B cell (primary cell): Measurements from ENCODE around the gene MYOF. TPM values are rescaled to one million over a fixed set of nuclear protein-coding genes. Genes with fewer than 3 reads are reported as not detected.

ENCODE experiments used
- ATAC-seq: fragments of 200-7000 bp; cut with Tn5 transposase; one replicate; pipeline ENCODE4 v1.10.0; 2021; ENCODE audit warnings: low read depth, mild to moderate bottlenecking, moderate number of reproducible peaks, moderate library complexity
- CTCF ChIA-PET: fragments of 350-600 bp; sonication (Branson Sonifier 250); formaldehyde crosslinking; loops from one replicate; lab custom pipeline; 2021; ENCODE audit warnings: antibody characterized with exemption, inconsistent platforms; lab: Charles Lee
- POLR2A ChIA-PET: fragments of 350-600 bp; sonication (Branson Sonifier 250); formaldehyde crosslinking; loops from one replicate; lab custom pipeline; 2021; ENCODE audit warnings: antibody characterized with exemption; lab: Charles Lee
- DNase-seq: peaks from one replicate; pipeline ENCODE4 v3.0.0; 2013
- H2AFZ ChIP-seq: 2 replicates; pipeline ENCODE4 v1.6.1; 2012; ENCODE audit warnings: mild to moderate bottlenecking, low read depth, low read length; ENCODE audit not compliant: insufficient read depth, poor library complexity, severe bottlenecking
- H3K27ac ChIP-seq, 2 donors: 1 replicate in 1 of 2; 2 replicates in 1 of 2; pipeline ENCODE4 v1.5.1; 2012 to 2013; ENCODE audit warnings: low read length in 2 of 2, mild to moderate bottlenecking in 2 of 2, moderate library complexity in 1 of 2
- H3K27me3 ChIP-seq, 4 experiments: fragments of 200-600 bp in 1 of 4; sonication (generic) in 1 of 4; replicated peaks in 1 of 4; 1 replicate in 2 of 4; 2 replicates in 2 of 4; pipeline versions ENCODE4 v1.6.1 to v1.7.0; 2013 to 2016; ENCODE audit warnings: low read length in 3 of 4, mild to moderate bottlenecking in 2 of 4, mixed read lengths in 1 of 4, moderate library complexity in 1 of 4; ENCODE audit not compliant: insufficient read depth in 4 of 4, control insufficient read depth in 3 of 4; ENCODE audit errors: control extremely low read depth in 1 of 4
- H3K36me3 ChIP-seq, 2 experiments: replicated peaks in 1 of 2; 1 replicate in 1 of 2; 2 replicates in 1 of 2; pipeline versions ENCODE4 v1.6.1 to v1.7.1; 2013; ENCODE audit warnings: low read length in 1 of 2; ENCODE audit not compliant: insufficient read depth in 2 of 2, control insufficient read depth in 1 of 2; ENCODE audit errors: control extremely low read depth in 1 of 2, extremely low read depth in 1 of 2
- H3K4me1 ChIP-seq, 2 donors: fragments of 200-600 bp in 1 of 2; sonication (generic) in 1 of 2; 1 replicate in 1 of 2; 2 replicates in 1 of 2; pipeline versions ENCODE4 v1.5.1 to v1.6.1; 2013 to 2017; ENCODE audit warnings: low read length in 2 of 2; ENCODE audit not compliant: control insufficient read depth in 2 of 2, insufficient read depth in 2 of 2
- H3K4me2 ChIP-seq: replicated peaks from 2 replicates; pipeline ENCODE3; 2012; ENCODE audit warnings: mild to moderate bottlenecking, low read depth, low read length; ENCODE audit not compliant: poor library complexity, severe bottlenecking
- H3K4me3 ChIP-seq, 5 experiments: fragments of 200-600 bp in 1 of 5; sonication (generic) in 1 of 5; 1 replicate in 3 of 5; 2 replicates in 2 of 5; pipeline versions ENCODE4 v1.5.1 to v1.7.0; 2011 to 2016; ENCODE audit warnings: low read length in 4 of 5, mild to moderate bottlenecking in 4 of 5, low read depth in 2 of 5, control low read depth in 1 of 5, moderate library complexity in 1 of 5; ENCODE audit not compliant: insufficient read depth in 1 of 5; ENCODE audit errors: control extremely low read depth in 1 of 5, extremely low read depth in 1 of 5
- H3K79me2 ChIP-seq: fragments of 200-600 bp; sonication (generic); one replicate; pipeline ENCODE4 v1.6.0; 2016; ENCODE audit warnings: low read length; ENCODE audit not compliant: control insufficient read depth, insufficient read depth
- H3K9ac ChIP-seq: fragments of 200-600 bp; sonication (generic); 2 replicates; pipeline ENCODE4 v1.6.1; 2017; ENCODE audit warnings: mild to moderate bottlenecking, low read length, moderate library complexity
- H3K9me3 ChIP-seq, 3 donors: one replicate each; pipeline versions ENCODE4 v1.6.1 to v1.7.1; 2013; ENCODE audit warnings: low read length in 2 of 3; ENCODE audit not compliant: control insufficient read depth in 2 of 3, insufficient read depth in 1 of 3; ENCODE audit errors: control extremely low read depth in 1 of 3
- H4K20me1 ChIP-seq: 2 replicates; pipeline ENCODE4 v1.6.0; 2012; ENCODE audit warnings: mild to moderate bottlenecking, low read length; ENCODE audit not compliant: insufficient read depth, control insufficient read depth, poor library complexity, severe bottlenecking
- H3K27ac Mint-ChIP-seq: one replicate; pipeline ENCODE4 v1.8.0; 2021; ENCODE audit warnings: mixed read lengths
- H3K27me3 Mint-ChIP-seq: one replicate; pipeline ENCODE4 v1.8.0; 2021; ENCODE audit warnings: mixed read lengths
- H3K4me1 Mint-ChIP-seq: one replicate; pipeline ENCODE4 v1.8.0; 2021; ENCODE audit warnings: mixed read lengths
- H3K4me3 Mint-ChIP-seq: one replicate; pipeline ENCODE4 v1.8.0; 2021; ENCODE audit warnings: mixed read lengths
- H3K9me3 Mint-ChIP-seq: one replicate; pipeline ENCODE4 v1.8.0; 2022; ENCODE audit warnings: mixed read lengths; ENCODE audit not compliant: insufficient read depth
- EZH2 ChIP-seq: IDR thresholded peaks from 2 replicates; pipeline ENCODE4 v1.6.1; 2012; ENCODE audit warnings: borderline replicate concordance, low read depth, mild to moderate bottlenecking, moderate library complexity, low read length; ENCODE audit not compliant: insufficient read depth, poor library complexity, severe bottlenecking
- WGBS: methylation state at CpG from one replicate; pipeline ENCODE4 v1.1.5; 2013; ENCODE audit warnings: missing lambda C conversion rate; ENCODE audit not compliant: insufficient coverage; 5-methylcytosine and 5-hydroxymethylcytosine counted together
- intact Hi-C: fragments of 100-400 bp; cut with micrococcal nuclease; formaldehyde crosslinking; loops from one replicate; pipeline ENCODE4 v1.10.0; 2022
- polyA plus RNA-seq: library from polyadenylated mRNA; depleted of rRNA; stranded (reverse); fragments of >200 nt; gene quantifications from 2 replicates; pipeline ENCODE4 v1.2.3, GENCODE V29; 2012
- total RNA-seq, 2 donors: library from RNA; stranded (reverse); fragments of 120-200 nt in 1 of 2; gene quantifications; 1 replicate in 1 of 2; 2 replicates in 1 of 2; pipeline versions ENCODE4 v1.2.3 to v1.2.4, GENCODE V29; 2013 to 2022
- TF ChIP-seq, protein P1 (sequence below): fragments of 200-600 bp; IDR thresholded peaks from one replicate; pipeline ENCODE4 v1.8.0; 2022; ENCODE audit warnings: antibody characterized with exemption, mild to moderate bottlenecking

MYOF gene
- total and polyA plus RNA-seq, 2 donors (not counting 1 experiment from before 2014, with no cell fraction given), result 0.07 to 0.18 TPM

DNA sequence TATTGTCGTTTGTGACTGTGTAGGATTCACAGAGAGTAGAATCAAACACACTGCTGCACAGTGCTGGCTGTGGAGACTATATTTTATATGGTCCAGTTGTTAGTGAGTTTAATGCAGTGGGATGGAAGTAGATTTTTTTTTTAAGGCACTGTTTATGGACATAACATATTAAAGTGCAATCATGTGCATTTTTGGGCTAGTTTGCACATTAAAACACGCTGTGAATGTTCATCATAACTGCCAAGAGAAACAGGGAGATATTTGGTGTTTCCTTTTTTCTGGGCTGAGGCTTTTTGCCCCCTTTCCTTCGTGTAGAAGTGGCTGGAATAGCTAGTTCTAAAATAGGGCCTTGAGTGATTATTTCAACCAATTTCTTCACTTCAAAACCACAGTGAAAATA, 139.2 kb downstream of the MYOF start:
- Histone ChIP-seq H3K36me3 (no peaks in the 10 kb centered on the region), H3K27ac (no peak overlapping the region), H3K9me3 (no peaks in the 10 kb centered on the region), H3K9ac (no peak overlapping the region), H4K20me1 (no peaks in the 10 kb centered on the region), H3K4me1 (no peaks in the 10 kb centered on the region), H2AFZ (no peak overlapping the region), H3K4me2 (no peak overlapping the region), H3K27me3 (peaks cover 0 to 2% (median 0%) of the 10 kb centered on the region in 4 experiments), H3K4me3 (no peak overlapping the region), H3K79me2 (no peaks in the 10 kb centered on the region)
- DNase-seq (no peak), ATAC-seq (no peak)
- TF ChIP-seq, protein P1, sequence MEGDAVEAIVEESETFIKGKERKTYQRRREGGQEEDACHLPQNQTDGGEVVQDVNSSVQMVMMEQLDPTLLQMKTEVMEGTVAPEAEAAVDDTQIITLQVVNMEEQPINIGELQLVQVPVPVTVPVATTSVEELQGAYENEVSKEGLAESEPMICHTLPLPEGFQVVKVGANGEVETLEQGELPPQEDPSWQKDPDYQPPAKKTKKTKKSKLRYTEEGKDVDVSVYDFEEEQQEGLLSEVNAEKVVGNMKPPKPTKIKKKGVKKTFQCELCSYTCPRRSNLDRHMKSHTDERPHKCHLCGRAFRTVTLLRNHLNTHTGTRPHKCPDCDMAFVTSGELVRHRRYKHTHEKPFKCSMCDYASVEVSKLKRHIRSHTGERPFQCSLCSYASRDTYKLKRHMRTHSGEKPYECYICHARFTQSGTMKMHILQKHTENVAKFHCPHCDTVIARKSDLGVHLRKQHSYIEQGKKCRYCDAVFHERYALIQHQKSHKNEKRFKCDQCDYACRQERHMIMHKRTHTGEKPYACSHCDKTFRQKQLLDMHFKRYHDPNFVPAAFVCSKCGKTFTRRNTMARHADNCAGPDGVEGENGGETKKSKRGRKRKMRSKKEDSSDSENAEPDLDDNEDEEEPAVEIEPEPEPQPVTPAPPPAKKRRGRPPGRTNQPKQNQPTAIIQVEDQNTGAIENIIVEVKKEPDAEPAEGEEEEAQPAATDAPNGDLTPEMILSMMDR, result no peak
- no peak for TF ChIP-seq EZH2
- H3K9me3 Mint-ChIP-seq, result no peaks in the 10 kb centered on the region
- H3K27me3 Mint-ChIP-seq, result peaks cover 27% of the 10 kb centered on the region
- ChIA-PET CTCF (no interaction called here), POLR2A (no interaction called here)
- no peaks in the 10 kb centered on the region for H3K4me1 Mint-ChIP-seq
- no peak overlapping the region for H3K27ac Mint-ChIP-seq
- no peak overlapping the region for H3K4me3 Mint-ChIP-seq
- 90% methylated on average over 2 of the region's 3 CpGs for WGBS
- intact Hi-C loops, result no loop called here

DNA sequence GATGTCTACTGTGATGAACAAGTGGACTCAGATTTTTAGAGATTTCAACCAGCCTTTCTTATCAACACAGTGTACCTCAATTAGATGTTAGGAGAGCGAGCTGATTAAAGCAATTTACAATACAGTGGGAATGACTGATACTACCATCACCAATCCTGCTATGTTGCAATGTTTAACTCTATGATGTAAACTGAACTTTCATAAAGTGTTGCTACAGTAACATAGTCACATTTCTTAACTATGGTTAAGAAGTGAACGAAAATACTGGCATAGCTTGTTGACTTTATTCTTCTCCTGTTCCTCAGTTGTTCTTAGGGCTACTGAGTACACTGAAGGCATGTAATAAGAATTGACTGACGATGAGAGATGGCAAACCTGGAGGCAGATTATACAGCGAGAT, 139.8 kb downstream of the MYOF start:
- H2AFZ ChIP-seq, result no peak overlapping the region
- no peak overlapping the region for H3K4me3 ChIP-seq
- no CpG with 5 or more reads among the region's 4 CpGs for WGBS
- no peak for ATAC-seq
- Mint-ChIP-seq H3K9me3 (no peaks in the 10 kb centered on the region), H3K27me3 (peaks cover 27% of the 10 kb centered on the region), H3K27ac (no peak overlapping the region), H3K4me1 (no peaks in the 10 kb centered on the region), H3K4me3 (no peak overlapping the region)
- H3K4me1 ChIP-seq, result no peaks in the 10 kb centered on the region
- no peaks in the 10 kb centered on the region for H3K36me3 ChIP-seq
- H3K27ac ChIP-seq, result no peak overlapping the region
- H3K27me3 ChIP-seq, result peaks cover 0 to 2% (median 0%) of the 10 kb centered on the region in 4 experiments
- no peaks in the 10 kb centered on the region for H3K9me3 ChIP-seq
- ChIA-PET CTCF (interaction anchor here (0.5 to 0.9 kb wide), 2 partner anchors 9 to 1022 kb away, joined by 3 to 4 read pairs; no protein-coding TSS in a partner anchor), POLR2A (no interaction called here)
- H4K20me1 ChIP-seq, result no peaks in the 10 kb centered on the region
- no peak overlapping the region for H3K9ac ChIP-seq
- no peak for DNase-seq
- no peaks in the 10 kb centered on the region for H3K79me2 ChIP-seq
- intact Hi-C loops, result no loop called here
- no peak overlapping the region for H3K4me2 ChIP-seq
- TF ChIP-seq, protein P1, result no peak
- TF ChIP-seq EZH2, result no peak
